ENCODE measurements around the gene NUDT5. TPM values are rescaled to one million over a fixed set of nuclear protein-coding genes. Genes with fewer than 3 reads are reported as not detected.

The NUDT5 gene
- total and polyA plus RNA-seq, 2 of the 8 experiments (the other 6 are each of a cell fraction or from before 2014, with no cell fraction given), result 130 to 134 TPM

- FAIRE-seq, result no peak
- ChIA-PET CTCF (ENCODE audit: partially characterized antibody) (interaction anchor here (1.2 to 1.8 kb wide), 3 partner anchors 12 to 33 kb away, joined by 4 to 10 read pairs (median 5); partner anchors contain the start of genes CDC123 and NUDT5), POLR2A (ENCODE audit: partially characterized antibody) (interaction anchor here (0.7 to 4.4 kb wide), 8 partner anchors 9 to 99 kb away, joined by 3 to 28 read pairs (median 6); partner anchors contain the start of genes CDC123 and NUDT5)
- no peak overlapping the region for H3K27ac ChIP-seq (ENCODE audit: low read depth, low read length)
- no peak overlapping the region for H3K4ac ChIP-seq (replicated peaks; ENCODE audit: insufficient read length, low read depth, low read length)
- H3K9ac ChIP-seq (replicated peaks in 1 of 4; ENCODE audit: extremely low read depth in 1 of 4, low read depth in 3 of 4, low read length in 3 of 4), result no peak overlapping the region
- no peaks in the 10 kb centered on the region for H3K27me3 ChIP-seq (replicated peaks in 1 of 4; ENCODE audit: control insufficient read depth in 3 of 4, extremely low read depth in 1 of 4, insufficient read depth in 3 of 4, low read length in 3 of 4)
- H3K4me2 ChIP-seq (ENCODE audit: insufficient read depth in 1 of 2, low read depth in 2 of 2, low read length in 2 of 2), result peak overlapping the region in 1 of 2 experiments; percentile 58; a peak in 1 of 4 replicates
- no peak overlapping the region for H3K14ac ChIP-seq (ENCODE audit: insufficient read length)
- no peak overlapping the region for H2BK120ac ChIP-seq (replicated peaks; ENCODE audit: low read depth, low read length)
- H4K20me1 ChIP-seq (replicated peaks in 1 of 2; ENCODE audit: control insufficient read depth in 1 of 2, insufficient read depth in 2 of 2, low read length in 2 of 2), result no peaks in the 10 kb centered on the region
- no peak for TF ChIP-seq MAFK (IDR thresholded peaks at IDR 0.05; ENCODE audit: low read depth, low read length)
- 90% methylated on average over 13 of the region's 13 CpGs; no CpG with 5 or more reads in 1 of the 2 experiments for WGBS, 2 experiments (ENCODE audit: extremely low coverage in 1 of 2, insufficient coverage in 1 of 2, insufficient read length in 1 of 2, insufficient replicate concordance in 2 of 2, low coverage in 1 of 2, low lambda C conversion rate in 2 of 2, missing lambda C conversion rate in 1 of 2)
- H4K8ac ChIP-seq (ENCODE audit: extremely low read depth, insufficient read depth, low read length), result no peak overlapping the region
- no peaks in the 10 kb centered on the region for H3K9me3 ChIP-seq (ENCODE audit: insufficient read depth in 2 of 2, low read depth in 1 of 2, low read length in 1 of 2)
- no peak for DNase-seq (ENCODE audit: low read depth in 1 of 2, low spot score in 2 of 2)
- no peak overlapping the region for H2BK12ac ChIP-seq (ENCODE audit: low read depth, low read length)
- H4K5ac ChIP-seq (ENCODE audit: insufficient read length, low read depth, low read length), result no peak overlapping the region
- no peak overlapping the region; the same call in 1 of the 2 replicates for H2BK5ac ChIP-seq (ENCODE audit: low read depth, low read length)
- no peaks in the 10 kb centered on the region for H3K23me2 ChIP-seq (ENCODE audit: low read depth, low read length)
- H4K91ac ChIP-seq (replicated peaks; ENCODE audit: insufficient read length, low read length), result no peak overlapping the region
- H3K18ac ChIP-seq (ENCODE audit: extremely low read depth, low read length), result no peak overlapping the region
- peaks cover 3 to 17% (median 11%) of the 10 kb centered on the region in 4 experiments; a peak in 5 of 7 replicates for H3K4me1 ChIP-seq (replicated peaks in 1 of 4; ENCODE audit: control insufficient read depth in 3 of 4, insufficient read depth in 4 of 4, low read length in 3 of 4)
- 0 out of 4 replicates have a peak, but pooled peaks cover 0 to 3% of the 10 kb centered on the region in 2 experiments for H3K79me2 ChIP-seq (ENCODE audit: control insufficient read depth in 1 of 2, insufficient read depth in 2 of 2, low read length in 2 of 2)
- H2AFZ ChIP-seq (ENCODE audit: low read length), result no peak overlapping the region
- no peak overlapping the region for H2BK15ac ChIP-seq (ENCODE audit: low read length)
- H2BK20ac ChIP-seq (ENCODE audit: low read length), result no peak overlapping the region
- H2AK5ac ChIP-seq (ENCODE audit: low read depth, low read length), result no peak overlapping the region
- peaks cover 8 to 56% (median 32%) of the 10 kb centered on the region in 4 experiments for H3K36me3 ChIP-seq (ENCODE audit: control insufficient read depth in 2 of 4, insufficient read depth in 4 of 4, low read length in 3 of 4)
- no peaks in the 10 kb centered on the region; the same call in 1 of the 2 replicates for H3K79me1 ChIP-seq (ENCODE audit: low read depth, low read length)
- no peak overlapping the region for H3K23ac ChIP-seq (ENCODE audit: insufficient read length)
- no peak overlapping the region for H3K56ac ChIP-seq (replicated peaks; ENCODE audit: insufficient read length, low read depth, low read length)
- peak overlapping the region in 1 of 4 experiments; percentile 5; a peak in 1 of 8 replicates for H3K4me3 ChIP-seq (ENCODE audit: extremely low read depth in 1 of 4, insufficient read depth in 2 of 4, low read depth in 3 of 4, low read length in 4 of 4)
These were observed 14.5 kb downstream of the NUDT5 start for GRCh38 chr10:12181065-12181775.

Data from H1 (cell line).